ENCODE results near the gene GATA6.
A peak's percentile ranks its signal among the peaks of the same experiment; 100 is the strongest.

The GATA6 gene

GRCh38 chr18:22166069-22166950 is 3.1 kb upstream of the GATA6 start:
- DNase-seq (ENCODE audit: low spot score), result peak; percentile 66

- no peak for DNase-seq (ENCODE audit: low spot score)
Observed at GRCh38 chr18:22167091-22167470, 2.3 kb upstream of the GATA6 start.

GRCh38 chr18:22167471-22168241 is 1.7 kb upstream of the GATA6 start:
- DNase-seq (ENCODE audit: low spot score), result no peak

DNA sequence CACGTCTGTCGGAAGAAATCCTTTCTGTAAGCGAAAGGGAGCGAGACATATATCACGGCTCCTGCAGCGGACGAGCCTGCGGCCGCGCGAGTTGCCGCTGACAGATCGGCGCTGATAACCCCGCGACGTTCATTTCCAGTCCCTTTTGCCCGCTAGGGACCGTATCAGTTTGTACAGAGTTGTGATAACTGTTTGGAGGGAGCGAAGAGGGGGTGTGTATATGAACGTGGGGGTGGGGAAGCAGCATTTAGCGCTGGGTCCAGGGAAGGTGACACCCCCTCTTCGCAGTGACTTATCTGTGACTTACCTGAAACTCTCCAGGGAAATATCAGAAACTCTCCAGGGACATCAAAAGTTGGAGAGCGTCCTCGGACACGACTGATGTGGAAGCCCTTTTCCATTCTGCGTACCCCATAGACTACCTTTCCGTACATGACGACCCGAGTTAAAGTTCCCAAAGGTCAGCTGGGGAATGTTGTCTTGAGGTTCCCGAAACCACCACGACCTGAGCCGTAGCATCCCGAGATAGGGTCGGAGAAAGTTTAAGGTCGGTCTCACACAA is 948 bp upstream of the GATA6 start:
- peak; percentile 65 for DNase-seq (ENCODE audit: low spot score)

DNA sequence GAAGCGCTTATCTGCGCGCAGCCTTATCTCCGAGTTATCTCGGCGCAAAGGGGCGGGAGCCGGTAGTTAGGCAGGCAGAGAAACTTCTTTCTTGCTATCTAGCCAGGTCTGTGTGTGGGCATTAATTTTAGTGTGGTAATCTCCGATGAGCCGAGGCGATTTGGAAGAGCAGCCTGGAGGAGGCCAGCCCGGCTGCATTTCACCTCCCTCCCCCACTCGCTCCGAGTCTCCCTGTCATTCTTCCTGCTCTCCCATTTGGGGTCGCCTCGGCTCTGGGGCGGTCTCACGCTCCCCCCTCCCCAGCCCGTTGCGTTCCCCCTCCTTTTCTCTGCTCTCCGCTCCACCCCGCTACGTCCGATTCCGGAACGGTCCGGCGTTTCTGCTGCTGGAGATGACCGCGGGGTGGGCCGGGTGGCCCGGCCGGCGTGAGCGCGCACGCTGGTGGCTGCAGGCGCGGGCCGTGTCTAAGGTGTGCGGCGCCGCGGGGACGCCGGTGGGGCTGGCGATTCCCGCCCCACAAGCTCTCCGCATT is 566 bp downstream of the GATA6 start:
- DNase-seq (ENCODE audit: low spot score), result no peak

DNA sequence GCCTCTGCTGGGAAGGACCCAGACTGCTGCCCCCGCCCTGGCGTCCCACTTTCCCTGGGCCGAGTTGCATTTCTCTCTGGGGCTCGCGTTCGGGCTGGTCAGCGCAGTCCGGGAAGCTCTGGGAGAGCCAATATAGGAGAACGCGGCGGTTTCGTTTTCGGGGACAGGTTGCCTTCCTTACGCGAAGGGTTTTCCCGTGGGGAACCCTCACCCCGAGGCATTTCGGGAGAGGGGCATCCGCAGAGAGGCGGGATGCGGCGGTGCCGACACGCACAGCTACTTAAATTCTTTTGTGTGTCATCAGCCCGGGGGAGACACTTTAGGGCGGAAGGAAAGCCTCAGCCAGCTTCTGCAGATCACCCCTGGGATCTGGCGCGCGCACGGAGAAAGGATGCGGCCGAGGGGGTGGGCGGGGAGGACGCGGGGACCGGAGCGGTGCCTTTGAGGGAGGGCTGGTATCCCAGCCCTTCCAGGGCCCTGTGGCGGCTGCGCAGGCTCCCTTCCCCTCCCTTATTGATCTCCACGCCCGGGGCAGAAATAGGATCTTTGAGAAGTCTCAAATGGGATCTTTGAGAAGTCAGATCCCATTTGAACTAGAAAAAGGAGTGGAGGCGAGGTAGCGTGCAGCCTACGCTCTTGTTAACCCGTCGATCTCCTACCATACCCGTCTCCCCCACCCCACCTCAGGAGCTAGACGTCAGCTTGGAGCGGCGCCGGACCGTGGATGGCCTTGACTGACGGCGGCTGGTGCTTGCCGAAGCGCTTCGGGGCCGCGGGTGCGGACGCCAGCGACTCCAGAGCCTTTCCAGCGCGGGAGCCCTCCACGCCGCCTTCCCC is 1.2 kb downstream of the GATA6 start:
- DNase-seq (ENCODE audit: low spot score), result peak; percentile 60

GRCh38 chr18:22171258-22172119 is 2.1 kb downstream of the GATA6 start:
- DNase-seq (ENCODE audit: low spot score), result no peak

- no peak for DNase-seq (ENCODE audit: low spot score)
Observed at GRCh38 chr18:22172120-22172582, 2.8 kb downstream of the GATA6 start.

- DNase-seq (ENCODE audit: low spot score), result no peak
Observed at GRCh38 chr18:22172594-22173049, 3.2 kb downstream of the GATA6 start.

GRCh38 chr18:22173221-22173927 is 4.0 kb downstream of the GATA6 start:
- DNase-seq (ENCODE audit: low spot score), result no peak

DNA sequence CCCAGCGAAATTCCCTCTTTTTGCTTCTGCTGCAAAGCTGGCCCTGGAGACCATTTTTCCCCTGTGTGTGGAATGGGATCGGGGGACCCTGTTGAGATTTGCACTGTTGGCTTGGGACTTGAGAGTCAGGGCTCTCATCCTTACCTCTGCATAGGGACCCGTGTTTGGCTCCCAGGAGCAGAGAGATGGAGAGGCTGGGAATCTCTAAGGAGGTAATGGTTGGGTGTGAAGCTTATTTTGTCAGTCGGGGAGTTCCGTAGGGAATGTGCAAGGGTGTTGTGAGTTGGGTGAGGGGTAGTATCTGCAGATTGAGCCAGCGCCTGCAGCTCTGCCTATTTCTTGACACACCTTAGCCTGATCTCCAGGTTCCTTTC is 4.5 kb downstream of the GATA6 start:
- DNase-seq (ENCODE audit: low spot score), result no peak

- DNase-seq (ENCODE audit: low spot score), result no peak
Observed at GRCh38 chr18:22174341-22175145, 5.2 kb downstream of the GATA6 start.

GRCh38 chr18:22175346-22175745 is 6.0 kb downstream of the GATA6 start:
- peak; percentile 61 for DNase-seq (ENCODE audit: low spot score)

DNA sequence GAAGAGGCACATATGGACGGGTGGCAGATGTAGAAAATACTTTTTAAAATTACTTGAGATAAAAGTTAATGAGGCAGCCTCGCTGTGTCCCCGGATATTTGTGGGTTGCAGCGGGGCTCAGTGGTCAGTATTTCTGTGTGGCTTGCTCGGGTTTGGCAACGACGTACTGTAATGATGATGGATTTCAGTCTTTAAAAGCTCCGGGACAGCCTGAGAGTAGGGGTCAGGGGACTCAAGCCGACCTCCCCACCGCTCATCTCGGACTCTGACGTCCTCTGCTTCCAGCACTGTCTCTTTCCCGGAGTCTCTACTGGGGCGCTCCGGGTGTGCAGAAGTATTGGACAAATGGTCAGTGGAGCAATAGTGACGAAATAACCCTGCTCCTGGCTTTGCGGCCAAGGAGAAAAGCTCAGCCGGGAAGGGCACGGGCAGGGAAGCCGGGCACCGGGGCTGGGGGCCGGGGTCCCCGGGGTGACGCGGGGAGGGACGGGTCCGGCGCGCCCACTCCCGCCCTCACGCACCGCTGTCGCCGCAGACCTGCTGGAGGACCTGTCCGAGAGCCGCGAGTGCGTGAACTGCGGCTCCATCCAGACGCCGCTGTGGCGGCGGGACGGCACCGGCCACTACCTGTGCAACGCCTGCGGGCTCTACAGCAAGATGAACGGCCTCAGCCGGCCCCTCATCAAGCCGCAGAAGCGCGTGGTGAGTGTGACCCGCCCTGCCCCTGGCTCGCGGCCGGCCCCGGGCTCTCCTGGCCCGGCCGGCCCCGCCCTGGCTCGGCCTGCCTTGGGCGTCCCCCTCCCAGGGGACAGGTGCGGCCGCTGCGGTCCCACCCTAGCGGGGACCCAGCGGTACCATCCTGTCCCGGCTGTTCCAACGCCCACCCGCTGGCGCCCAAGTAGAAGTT is 7.3 kb downstream of the GATA6 start:
- no peak for DNase-seq (ENCODE audit: low spot score)

GRCh38 chr18:22177327-22177871 is 8.0 kb downstream of the GATA6 start:
- no peak for DNase-seq (ENCODE audit: low spot score)

DNA sequence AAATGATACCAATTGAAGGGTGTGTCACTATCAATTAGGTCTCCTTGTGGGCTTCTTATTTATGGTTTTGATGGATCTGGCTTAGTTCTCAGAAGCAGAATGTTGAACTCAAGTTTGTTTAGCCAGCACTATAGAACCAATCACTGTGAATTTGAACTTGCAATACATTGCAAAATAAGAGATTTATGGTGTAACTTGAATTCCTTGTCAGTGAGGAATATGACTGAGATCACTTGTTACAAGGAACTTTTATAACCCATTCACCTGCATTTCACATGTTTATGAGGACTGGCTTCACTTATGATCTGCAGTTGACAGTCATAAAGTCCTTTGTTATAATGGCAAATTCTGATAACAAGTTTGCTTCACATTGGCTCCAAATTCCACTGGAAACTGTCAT is 9.8 kb downstream of the GATA6 start:
- no peak for DNase-seq (ENCODE audit: low spot score)

GRCh38 chr18:22179631-22180030 is 10.2 kb downstream of the GATA6 start:
- DNase-seq (ENCODE audit: low spot score), result no peak

- no peak for DNase-seq (ENCODE audit: low spot score)
Observed at GRCh38 chr18:22180722-22181121, 11.3 kb downstream of the GATA6 start.
